HepG2 (cell line): ENCODE measurements around the gene ENTPD6. TPM values are rescaled to one million over a fixed set of nuclear protein-coding genes. Genes with fewer than 3 reads are reported as not detected.

Source experiments
- ARNTL ChIP-seq: sonication (generic); formaldehyde crosslinking; IDR thresholded peaks from 2 replicates; pipeline ENCODE4 v1.4.0; 2020; ENCODE audit warnings: mild to moderate bottlenecking, missing genetic modification reagents
- CTCF ChIP-seq: sonication (generic); formaldehyde crosslinking; IDR thresholded peaks from 2 replicates; pipeline ENCODE4 v1.5.0; 2020; ENCODE audit warnings: mild to moderate bottlenecking, missing genetic modification reagents, moderate library complexity
- FOSL1 ChIP-seq: sonication (generic); formaldehyde crosslinking; IDR thresholded peaks from 2 replicates; pipeline ENCODE4 v1.9.0; 2021; ENCODE audit warnings: missing genetic modification reagents, borderline replicate concordance
- FOXA1 ChIP-seq, 2 experiments: fragments of 450-650 bp in 1 of 2; sonication (generic) in 1 of 2; formaldehyde crosslinking in 1 of 2; IDR thresholded peaks; 2 replicates each; pipeline versions ENCODE4 v1.4.0 to v1.6.1; 2016 to 2020; ENCODE audit warnings: missing genetic modification reagents in 1 of 2
- FOXK2 ChIP-seq: fragments of 450-650 bp; IDR thresholded peaks from 2 replicates; pipeline ENCODE4 v1.6.1; 2016
- GMEB2 ChIP-seq: IDR thresholded peaks from 2 replicates; pipeline ENCODE4 v1.6.1; 2016; ENCODE audit warnings: missing biosample characterization, missing genetic modification reagents, low read depth
- HIC2 ChIP-seq: sonication (generic); formaldehyde crosslinking; IDR thresholded peaks from 2 replicates; pipeline ENCODE4 v1.9.0; 2022; ENCODE audit warnings: low read depth, missing genetic modification reagents
- HOXD1 ChIP-seq: sonication (generic); formaldehyde crosslinking; IDR thresholded peaks from 2 replicates; pipeline ENCODE4 v1.5.0; 2020; ENCODE audit warnings: missing genetic modification reagents
- PTBP1 ChIP-seq: fragments of 200-400 bp; formaldehyde crosslinking; IDR thresholded peaks from 2 replicates; pipeline ENCODE4 v1.6.1; 2018; ENCODE audit warnings: low read length, low read depth; ENCODE audit not compliant: poor library complexity, severe bottlenecking
- RBFOX2 ChIP-seq: fragments of 200-400 bp; formaldehyde crosslinking; IDR thresholded peaks from 2 replicates; pipeline ENCODE4 v1.6.1; 2017; ENCODE audit warnings: low read depth, mild to moderate bottlenecking, low read length
- SRY ChIP-seq: sonication (generic); formaldehyde crosslinking; IDR thresholded peaks from 2 replicates; pipeline ENCODE4 v1.8.0; 2022; ENCODE audit warnings: mild to moderate bottlenecking, missing genetic modification reagents
- STAT6 ChIP-seq: sonication (generic); formaldehyde crosslinking; IDR thresholded peaks from 2 replicates; pipeline ENCODE4 v1.4.0; 2020; ENCODE audit warnings: missing genetic modification reagents, mild to moderate bottlenecking, borderline replicate concordance
- THAP11 ChIP-seq: IDR thresholded peaks from 2 replicates; pipeline ENCODE4 v1.6.1; 2016; ENCODE audit warnings: missing biosample characterization, missing genetic modification reagents
- THYN1 ChIP-seq: sonication (generic); formaldehyde crosslinking; IDR thresholded peaks from 2 replicates; pipeline ENCODE4 v1.8.1; 2023; ENCODE audit warnings: low read depth, mild to moderate bottlenecking, moderate library complexity, missing genetic modification reagents, borderline replicate concordance
- ZNF691 ChIP-seq: sonication (generic); formaldehyde crosslinking; IDR thresholded peaks from 2 replicates; pipeline ENCODE4 v1.4.0; 2020; ENCODE audit warnings: missing genetic modification reagents, low read depth, mild to moderate bottlenecking, borderline replicate concordance
- ZNF7 ChIP-seq: IDR thresholded peaks from 2 replicates; pipeline ENCODE4 v1.6.1; 2016; ENCODE audit warnings: missing biosample characterization, missing genetic modification reagents
- ZNF703 ChIP-seq: sonication (generic); formaldehyde crosslinking; IDR thresholded peaks from 2 replicates; pipeline ENCODE4 v1.5.1; 2020; ENCODE audit warnings: missing genetic modification reagents, mild to moderate bottlenecking, moderate library complexity, borderline replicate concordance
- ZNF891 ChIP-seq: sonication (generic); formaldehyde crosslinking; IDR thresholded peaks from 2 replicates; pipeline ENCODE4 v1.5.0; 2020; ENCODE audit warnings: mild to moderate bottlenecking, missing genetic modification reagents
- polyA plus RNA-seq, 8 experiments: library from polyadenylated mRNA; depleted of rRNA in 3 of 8; stranded (reverse) in 7 of 8; unstranded in 1 of 8; fragments of >200 nt; fragmentation: Illumina TruSeq in 4 of 8; extraction: Trizol in 4 of 8; gene quantifications; 2 replicates each; pipeline versions ENCODE4 v1.2.1 to v1.2.3, GENCODE V29; 2011 to 2016; ENCODE audit warnings: low read depth in 4 of 8, missing spikeins in 1 of 8, mixed read lengths in 1 of 8; ENCODE audit not compliant: insufficient read depth in 1 of 8
- total RNA-seq, 5 experiments: library from RNA; depleted of rRNA; stranded (reverse); fragments of >200 nt; fragmentation: Illumina TruSeq; extraction: Trizol; gene quantifications; 2 replicates each; pipeline ENCODE4 v1.2.3, GENCODE V29; 2016; ENCODE audit warnings: low read depth in 1 of 5

The ENTPD6 gene
- total and polyA plus RNA-seq, 2 of the 13 experiments (the other 11 are each of a cell fraction or from before 2014, with no cell fraction given), result 164 to 172 TPM

- TF ChIP-seq ZNF691 (CRISPR knock-in tag) (peak; percentile 59; the same call in 1 of the 2 replicates), SRY (CRISPR knock-in tag) (peak; percentile 86; the same call in 1 of the 2 replicates), ZNF703 (CRISPR knock-in tag) (peak; percentile 97; the same call in 1 of the 2 replicates), HOXD1 (CRISPR knock-in tag) (peak; percentile 65; the same call in 1 of the 2 replicates), FOSL1 (CRISPR knock-in tag) (no peak), ZNF7 (CRISPR knock-in tag) (0 out of 2 replicates have a peak, but pooled peaks have one; percentile 24), RBFOX2 (peak; percentile 98), THYN1 (CRISPR knock-in tag) (no peak), STAT6 (no peak; the same call in 1 of the 2 replicates), FOXK2 (no peak), ARNTL (CRISPR knock-in tag) (peak; percentile 95), HIC2 (CRISPR knock-in tag) (0 out of 2 replicates have a peak, but pooled peaks have one; percentile 22), CTCF (CRISPR knock-in tag) (peak; percentile 71), FOXA1 (IDR thresholded peaks at IDR 0.05) (no peak), FOXA1 (CRISPR knock-in tag; IDR thresholded peaks at IDR 0.05) (no peak; the same call in 1 of the 2 replicates), GMEB2 (CRISPR knock-in tag) (0 out of 2 replicates have a peak, but pooled peaks have one; percentile 43), PTBP1 (peak; percentile 86), ZNF891 (CRISPR knock-in tag) (no peak; the same call in none of the 2 replicates), THAP11 (CRISPR knock-in tag) (peak; percentile 84)
Measured at GRCh38 chr20:25195014-25195961, at the start of gene ENTPD6 (continued).
